ENCODE measurements around the gene SYNGAP1. TPM values are rescaled to one million over a fixed set of nuclear protein-coding genes. Genes with fewer than 3 reads are reported as not detected.

SYNGAP1 gene
- total and polyA plus RNA-seq, 9 of the 15 experiments (the other 6 are each of a cell fraction or from before 2014, with no cell fraction given) = 0.01 to 22.8 (median 3.2) TPM

GRCh38 chr6:33390767-33391277 is 29.0 kb upstream of the SYNGAP1 start (continued):
- TF ChIP-seq RREB1 (CRISPR knock-in tag; IDR thresholded peaks at IDR 0.05) (0 out of 2 replicates have a peak, but pooled peaks have one; percentile 9), BHLHE40 (IDR thresholded peaks at IDR 0.05; ENCODE audit: low read length) (no peak), MAFF (IDR thresholded peaks at IDR 0.05; ENCODE audit: low read length) (0 out of 2 replicates have a peak, but pooled peaks have one; percentile 1), ILK (tag; IDR thresholded peaks at IDR 0.05; ENCODE audit: borderline replicate concordance, low read depth) (0 out of 2 replicates have a peak, but pooled peaks have one; percentile 29), ATF3 (IDR thresholded peaks at IDR 0.05) (no peak), ATF3 (CRISPR knock-in tag; conservative IDR thresholded peaks at IDR 0.05) (0 out of 2 replicates have a peak, but pooled peaks have one; percentile 74), TSHZ1 (CRISPR knock-in tag; IDR thresholded peaks at IDR 0.05) (0 out of 2 replicates have a peak, but pooled peaks have one; percentile 51), MECOM (CRISPR knock-in tag; IDR thresholded peaks at IDR 0.05) (0 out of 2 replicates have a peak, but pooled peaks have one; percentile 20), PCBP1 (IDR thresholded peaks at IDR 0.05; ENCODE audit: low read depth, low read length, poor library complexity, severe bottlenecking) (no peak), ZNF384 (IDR thresholded peaks at IDR 0.05; ENCODE audit: low read depth, low read length) (0 out of 2 replicates have a peak, but pooled peaks have one; percentile 4), ZBTB8A (IDR thresholded peaks at IDR 0.05; ENCODE audit: partially characterized antibody) (no peak), SIRT6 (IDR thresholded peaks at IDR 0.05; ENCODE audit: low read depth, low read length) (no peak), ZNF830 (CRISPR knock-in tag; IDR thresholded peaks at IDR 0.05) (no peak), MYC (IDR thresholded peaks at IDR 0.05; ENCODE audit: low read depth, low read length) (no peak), MYC (CRISPR knock-in tag; IDR thresholded peaks at IDR 0.05; ENCODE audit: borderline replicate concordance, low read depth) (peak; percentile 76; the same call in 1 of the 2 replicates), ZNF175 (CRISPR knock-in tag; IDR thresholded peaks at IDR 0.05; ENCODE audit: low read depth) (peak; percentile 90), CEBPB (tag; IDR thresholded peaks at IDR 0.05) (peak; percentile 91)
